H1 (cell line): Measurements from ENCODE around the gene PAK5. TPM values are rescaled to one million over a fixed set of nuclear protein-coding genes. Genes with fewer than 3 reads are reported as not detected.

Experiments used
- CTCF ChIA-PET: fragments of 300-600 bp; sonication (Branson Sonifier 250); formaldehyde crosslinking; loops from one replicate; lab custom pipeline; 2021; ENCODE audit not compliant: partially characterized antibody; lab: Charles Lee
- POLR2A ChIA-PET: fragments of 300-600 bp; sonication (Branson Sonifier 250); formaldehyde crosslinking; loops from one replicate; lab custom pipeline; 2021; ENCODE audit warnings: inconsistent platforms; ENCODE audit not compliant: partially characterized antibody; lab: Charles Lee
- DNase-seq, 2 experiments: peaks; one replicate each; pipeline versions ENCODE4 v3.0.0 to v3.0.0-alpha.2; 2010 to 2022; ENCODE audit warnings: low spot score in 2 of 2, low read depth in 1 of 2, mixed read lengths in 1 of 2
- FAIRE-seq: peaks from 2 replicates; lab custom pipeline; 2011; peaks lifted over from hg19 to GRCh38; lab: Jason Lieb, UNC
- H2AFZ ChIP-seq: 2 replicates; pipeline ENCODE4 v1.8.1; 2012; ENCODE audit warnings: low read length, inconsistent platforms
- H2AK5ac ChIP-seq: 2 replicates; pipeline ENCODE4 v1.6.1; 2013; ENCODE audit warnings: low read depth, low read length
- H2BK120ac ChIP-seq: replicated peaks from 2 replicates; pipeline ENCODE3; 2013; ENCODE audit warnings: low read depth, low read length, inconsistent platforms
- H2BK12ac ChIP-seq: 2 replicates; pipeline ENCODE4 v1.6.1; 2013; ENCODE audit warnings: low read depth, low read length
- H2BK15ac ChIP-seq: 2 replicates; pipeline ENCODE4 v1.6.1; 2013; ENCODE audit warnings: low read length
- H2BK20ac ChIP-seq: 2 replicates; pipeline ENCODE4 v1.6.1; 2013; ENCODE audit warnings: low read length
- H2BK5ac ChIP-seq: 2 replicates; pipeline ENCODE4 v1.6.1; 2013; ENCODE audit warnings: low read depth, low read length
- H3K14ac ChIP-seq: 2 replicates; pipeline ENCODE4 v1.6.1; 2013; ENCODE audit warnings: inconsistent platforms; ENCODE audit not compliant: insufficient read length
- H3K18ac ChIP-seq: 2 replicates; pipeline ENCODE4 v1.6.1; 2013; ENCODE audit warnings: low read length; ENCODE audit errors: extremely low read depth
- H3K23ac ChIP-seq: 2 replicates; pipeline ENCODE4 v1.6.1; 2013; ENCODE audit warnings: inconsistent platforms; ENCODE audit not compliant: insufficient read length
- H3K23me2 ChIP-seq: 2 replicates; pipeline ENCODE4 v1.6.1; 2013; ENCODE audit warnings: low read depth, low read length
- H3K27ac ChIP-seq: 2 replicates; pipeline ENCODE4 v1.6.1; 2011; ENCODE audit warnings: low read depth, low read length, inconsistent platforms
- H3K27me3 ChIP-seq, 4 experiments: replicated peaks in 1 of 4; 1 replicate in 1 of 4; 2 replicates in 3 of 4; pipeline versions ENCODE4 v1.6.1 to v1.8.1; 2011 to 2013; ENCODE audit warnings: low read length in 3 of 4, mild to moderate bottlenecking in 3 of 4, inconsistent platforms in 2 of 4, mixed read lengths in 2 of 4, moderate library complexity in 1 of 4; ENCODE audit not compliant: control insufficient read depth in 3 of 4, insufficient read depth in 3 of 4; ENCODE audit errors: extremely low read depth in 1 of 4
- H3K36me3 ChIP-seq, 4 experiments: 2 replicates each; pipeline versions ENCODE4 v1.6.1 to v1.8.1; 2011 to 2013; ENCODE audit warnings: mild to moderate bottlenecking in 4 of 4, low read length in 3 of 4, moderate library complexity in 2 of 4, control low read depth in 1 of 4, inconsistent platforms in 1 of 4; ENCODE audit not compliant: insufficient read depth in 4 of 4, control insufficient read depth in 2 of 4
- H3K4ac ChIP-seq: replicated peaks from 2 replicates; pipeline ENCODE3; 2013; ENCODE audit warnings: low read length, low read depth, mixed read lengths, inconsistent platforms; ENCODE audit not compliant: insufficient read length
- H3K4me1 ChIP-seq, 4 experiments: replicated peaks in 1 of 4; 1 replicate in 1 of 4; 2 replicates in 3 of 4; pipeline versions ENCODE4 v1.6.1 to v1.8.1; 2011 to 2013; ENCODE audit warnings: low read length in 3 of 4, inconsistent platforms in 2 of 4, mixed read lengths in 1 of 4; ENCODE audit not compliant: insufficient read depth in 4 of 4, control insufficient read depth in 3 of 4
- H3K4me2 ChIP-seq, 2 experiments: 2 replicates each; pipeline versions ENCODE4 v1.6.1 to v1.8.1; 2011 to 2013; ENCODE audit warnings: low read depth in 2 of 2, low read length in 2 of 2, control low read depth in 1 of 2, inconsistent platforms in 1 of 2, mild to moderate bottlenecking in 1 of 2; ENCODE audit not compliant: insufficient read depth in 1 of 2
- H3K4me3 ChIP-seq, 4 experiments: fragments of 200-600, 300-600 bp in 1 of 4; sonication (generic), shearing (Covaris generic), sonication (Bioruptor Twin) in 1 of 4; 2 replicates each; pipeline versions ENCODE4 v1.5.1 to v1.8.1; 2011 to 2016; ENCODE audit warnings: low read length in 4 of 4, low read depth in 3 of 4, control low read depth in 2 of 4, inconsistent platforms in 2 of 4, mild to moderate bottlenecking in 2 of 4, mixed read lengths in 1 of 4, moderate library complexity in 1 of 4; ENCODE audit not compliant: insufficient read depth in 2 of 4; ENCODE audit errors: extremely low read depth in 1 of 4
- H3K56ac ChIP-seq: replicated peaks from 2 replicates; pipeline ENCODE3; 2013; ENCODE audit warnings: low read depth, mild to moderate bottlenecking, mixed read lengths, low read length, inconsistent platforms; ENCODE audit not compliant: insufficient read length
- H3K79me1 ChIP-seq: 2 replicates; pipeline ENCODE4 v1.6.1; 2013; ENCODE audit warnings: low read depth, low read length, control low read depth
- H3K79me2 ChIP-seq, 2 experiments: 2 replicates each; pipeline versions ENCODE4 v1.6.1 to v1.8.1; 2012 to 2013; ENCODE audit warnings: low read length in 2 of 2, mild to moderate bottlenecking in 2 of 2, inconsistent platforms in 1 of 2; ENCODE audit not compliant: insufficient read depth in 2 of 2, control insufficient read depth in 1 of 2
- H3K9ac ChIP-seq, 4 experiments: replicated peaks in 1 of 4; 1 replicate in 1 of 4; 2 replicates in 3 of 4; pipeline versions ENCODE4 v1.6.1 to v1.8.1; 2011 to 2013; ENCODE audit warnings: low read depth in 3 of 4, low read length in 3 of 4, control low read depth in 2 of 4, mild to moderate bottlenecking in 2 of 4, moderate library complexity in 2 of 4, inconsistent platforms in 1 of 4; ENCODE audit errors: extremely low read depth in 1 of 4
- H3K9me3 ChIP-seq, 2 experiments: 2 replicates each; pipeline versions ENCODE4 v1.6.1 to v1.8.1; 2012 to 2013; ENCODE audit warnings: mild to moderate bottlenecking in 2 of 2, moderate library complexity in 2 of 2, control low read depth in 1 of 2, inconsistent platforms in 1 of 2, low read depth in 1 of 2, low read length in 1 of 2, mixed read lengths in 1 of 2; ENCODE audit not compliant: insufficient read depth in 2 of 2
- H4K20me1 ChIP-seq, 2 experiments: replicated peaks in 1 of 2; 2 replicates each; pipeline versions ENCODE3 to v1.8.1; 2011 to 2013; ENCODE audit warnings: inconsistent platforms in 2 of 2, low read length in 2 of 2, mild to moderate bottlenecking in 1 of 2; ENCODE audit not compliant: insufficient read depth in 2 of 2, control insufficient read depth in 1 of 2
- H4K5ac ChIP-seq: 2 replicates; pipeline ENCODE4 v1.6.1; 2013; ENCODE audit warnings: low read length, low read depth, mixed read lengths, inconsistent platforms; ENCODE audit not compliant: insufficient read length
- H4K8ac ChIP-seq: 2 replicates; pipeline ENCODE4 v1.8.0; 2013; ENCODE audit warnings: mild to moderate bottlenecking, moderate library complexity, low read length, inconsistent platforms; ENCODE audit not compliant: insufficient read depth; ENCODE audit errors: extremely low read depth
- H4K91ac ChIP-seq: replicated peaks from 2 replicates; pipeline ENCODE3; 2013; ENCODE audit warnings: low read length, mixed read lengths, inconsistent platforms; ENCODE audit not compliant: insufficient read length
- ATF3 ChIP-seq: IDR thresholded peaks from 2 replicates; pipeline ENCODE4 v1.6.1; 2011; ENCODE audit warnings: low read depth, mild to moderate bottlenecking, low read length; ENCODE audit not compliant: insufficient read depth
- TEAD4 ChIP-seq: IDR thresholded peaks from 2 replicates; pipeline ENCODE4 v1.6.1; 2012; ENCODE audit warnings: low read depth, low read length, inconsistent platforms, mixed read lengths
- WGBS, 2 experiments: shearing (Covaris generic) in 1 of 2; methylation state at CpG; one replicate each; pipeline versions ENCODE4 v1.1.6 to v1.1.7; 2013 to 2015; ENCODE audit warnings: low lambda C conversion rate in 2 of 2, mixed read lengths in 2 of 2, inconsistent platforms in 1 of 2, low coverage in 1 of 2, missing lambda C conversion rate in 1 of 2; ENCODE audit not compliant: insufficient replicate concordance in 2 of 2, insufficient coverage in 1 of 2, insufficient read length in 1 of 2; ENCODE audit errors: extremely low coverage in 1 of 2, missing lambda C conversion rate in 1 of 2; 5-methylcytosine and 5-hydroxymethylcytosine counted together
- polyA plus RNA-seq, 7 experiments: library from polyadenylated mRNA; depleted of rRNA in 3 of 7; stranded (reverse) in 5 of 7; unstranded in 2 of 7; fragments of >200 nt in 5 of 7; fragments of 200-250 nt in 2 of 7; gene quantifications; 1 replicate in 5 of 7; 2 replicates in 1 of 7; 4 replicates in 1 of 7; pipeline versions ENCODE4 v1.2.1 to v1.2.3, GENCODE V29; 2011 to 2013; ENCODE audit warnings: missing spikeins in 2 of 7, mixed read lengths in 2 of 7
- total RNA-seq: library from RNA; stranded (reverse); fragmentation: NEBNext Ultra II Directional; extraction: Animal tissue kit (Norgen Biotek cat#: 25700); gene quantifications from 2 replicates; pipeline ENCODE4 v1.2.1, GENCODE V29; 2021

PAK5 gene
- total and polyA plus RNA-seq, 2 of the 8 experiments (the other 6 are each of a cell fraction or from before 2014, with no cell fraction given) = 0.54 to 0.80 TPM

GRCh38 chr20:9520086-9520485 lies 318.8 kb downstream of the PAK5 start:
- Histone ChIP-seq H3K18ac (no peak overlapping the region), H2BK20ac (no peak overlapping the region), H4K5ac (no peak overlapping the region), H2BK12ac (no peak overlapping the region), H3K9ac (no peak overlapping the region), H4K20me1 (no peaks in the 10 kb centered on the region), H3K23ac (no peak overlapping the region), H3K4ac (no peak overlapping the region), H3K36me3 (no peaks in the 10 kb centered on the region), H2BK120ac (no peak overlapping the region), H2BK15ac (no peak overlapping the region), H3K9me3 (no peaks in the 10 kb centered on the region), H3K4me1 (peaks cover 4 to 36% (median 18%) of the 10 kb centered on the region in 4 experiments; a peak in 6 of 7 replicates), H3K23me2 (peaks cover 8% of the 10 kb centered on the region; the same call in 1 of the 2 replicates), H3K79me1 (no peaks in the 10 kb centered on the region), H3K79me2 (no peaks in the 10 kb centered on the region), H3K4me3 (no peak overlapping the region), H3K56ac (no peak overlapping the region), H3K4me2 (no peak overlapping the region), H3K27ac (no peak overlapping the region), H2BK5ac (no peak overlapping the region), H2AK5ac (no peak overlapping the region), H3K14ac (no peak overlapping the region), H2AFZ (no peak overlapping the region), H3K27me3 (peaks cover 34 to 58% (median 50%) of the 10 kb centered on the region in 4 experiments), H4K91ac (no peak overlapping the region), H4K8ac (no peak overlapping the region)
- POLR2A ChIA-PET = interaction anchor here (1.4 kb wide), 1 partner anchor 11 kb away, joined by 6 read pairs; no protein-coding TSS in a partner anchor
- no peak for DNase-seq
- TF ChIP-seq TEAD4 (0 out of 2 replicates have a peak, but pooled peaks have one; percentile 31), ATF3 (no peak)
- CTCF ChIA-PET = interaction anchor here (0.8 to 10.5 kb wide), 7 partner anchors 13 to 112 kb away, joined by 3 to 79 read pairs (median 4); no protein-coding TSS in a partner anchor
- no peak for FAIRE-seq
- 44% methylated on average over 4 of the region's 4 CpGs; no CpG with 5 or more reads in 1 of the 2 experiments for WGBS, 2 experiments
